DMS 273 treated with DMSO at 0.1 percent for 48 hours (cell line): ENCODE results near the gene MYOZ2.

Experiments used
- DNase-seq: peaks from one replicate; lab custom pipeline; 2025; lab: John Stamatoyannopoulos, UW

The MYOZ2 gene

DNA sequence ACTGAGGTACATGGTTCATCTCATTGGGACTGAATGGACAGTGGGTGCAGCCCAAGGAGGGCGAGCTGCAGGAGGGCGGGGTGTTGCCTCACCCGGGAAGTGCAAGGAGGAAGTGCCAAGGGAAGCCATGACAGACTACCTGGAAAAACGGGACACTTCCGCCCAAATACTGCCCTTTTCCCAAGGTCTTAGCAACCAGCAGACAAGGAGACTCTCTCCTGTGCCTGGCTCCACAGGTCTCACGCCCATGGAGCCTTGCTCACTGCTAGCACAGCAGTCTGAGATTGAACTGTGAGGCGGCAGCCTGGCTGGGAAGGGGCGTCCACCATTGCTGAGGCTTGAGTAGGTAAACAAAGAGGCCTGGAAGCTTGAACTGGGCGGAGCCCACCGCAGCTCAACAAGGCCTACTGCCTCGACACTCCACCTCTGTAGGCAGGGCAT is 62.2 kb downstream of the MYOZ2 start:
- DNase-seq = no peak

DNA sequence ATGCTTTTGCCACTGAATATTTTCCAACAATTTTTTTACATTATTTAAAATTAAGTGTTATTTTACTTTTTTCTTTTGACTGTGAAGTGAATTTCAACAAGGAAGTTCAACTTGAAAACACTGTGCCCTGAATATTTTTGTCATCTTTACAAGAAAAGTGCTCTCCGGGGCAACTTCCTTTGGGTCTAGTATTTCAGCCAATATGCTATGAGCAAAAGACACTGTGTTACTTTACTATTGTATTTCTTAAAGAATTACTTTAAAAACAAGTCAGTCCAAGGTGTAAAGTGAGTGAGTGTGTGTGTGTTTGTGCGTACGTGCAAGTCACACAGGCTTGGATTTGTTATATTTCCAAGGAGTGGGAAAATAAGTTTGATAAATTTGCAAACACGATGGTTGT is 69.3 kb downstream of the MYOZ2 start:
- DNase-seq = no peak

DNA sequence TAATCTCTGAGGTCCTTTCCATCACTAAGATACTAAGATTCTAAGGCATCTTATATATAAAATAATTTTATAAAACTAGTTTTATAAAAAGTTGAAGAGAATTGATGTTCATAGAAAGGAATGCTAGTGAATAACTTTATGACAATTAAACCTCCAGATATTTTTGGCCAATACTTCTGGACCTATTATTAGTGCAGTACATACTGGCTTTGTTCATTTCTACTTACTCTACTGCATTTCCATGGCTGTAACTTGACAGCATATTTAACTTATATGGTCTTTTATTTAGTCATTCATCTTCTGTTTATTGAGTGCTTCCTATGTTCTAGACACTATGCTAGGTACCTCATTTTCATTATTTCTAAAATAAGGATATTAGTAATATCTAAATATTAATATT is 70.1 kb downstream of the MYOZ2 start:
- no peak for DNase-seq

DNA sequence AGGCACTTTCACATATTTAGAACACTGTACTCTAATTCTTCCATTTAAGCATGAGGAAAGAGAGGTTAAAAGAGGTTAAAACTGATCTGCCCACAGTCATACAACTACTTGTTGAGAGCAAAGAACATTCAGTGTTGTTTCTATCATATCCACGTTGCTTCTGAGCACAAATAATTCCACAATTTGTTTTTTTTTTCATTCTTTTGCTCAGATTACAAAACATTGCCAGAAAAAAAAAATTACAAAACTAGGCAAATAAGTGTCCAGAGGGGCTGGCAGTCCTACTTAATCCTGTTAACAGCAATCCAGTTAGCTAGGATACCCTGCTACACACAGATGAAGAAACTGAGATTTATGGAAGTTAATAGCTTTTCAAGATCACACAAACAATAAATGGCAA is 70.5 kb downstream of the MYOZ2 start:
- DNase-seq = no peak

DNA sequence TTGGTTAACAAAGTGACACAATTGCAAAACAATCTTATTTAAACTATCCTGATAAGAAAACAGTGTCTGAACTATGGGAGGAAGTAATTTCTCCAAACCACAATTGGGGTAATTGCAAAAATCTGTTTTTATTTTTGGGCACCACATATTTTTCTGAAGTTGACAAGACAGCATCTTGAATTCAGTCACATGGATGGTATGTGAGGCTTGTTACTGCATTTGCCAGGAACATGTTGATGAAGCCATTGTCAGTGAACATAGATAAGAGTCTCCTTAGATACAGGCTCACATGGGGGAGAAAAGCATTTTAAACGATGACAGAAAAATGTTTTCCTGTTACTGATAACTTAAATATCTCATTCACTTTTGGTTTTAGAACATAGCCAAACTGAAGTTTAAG is 71.4 kb downstream of the MYOZ2 start:
- DNase-seq = no peak

DNA sequence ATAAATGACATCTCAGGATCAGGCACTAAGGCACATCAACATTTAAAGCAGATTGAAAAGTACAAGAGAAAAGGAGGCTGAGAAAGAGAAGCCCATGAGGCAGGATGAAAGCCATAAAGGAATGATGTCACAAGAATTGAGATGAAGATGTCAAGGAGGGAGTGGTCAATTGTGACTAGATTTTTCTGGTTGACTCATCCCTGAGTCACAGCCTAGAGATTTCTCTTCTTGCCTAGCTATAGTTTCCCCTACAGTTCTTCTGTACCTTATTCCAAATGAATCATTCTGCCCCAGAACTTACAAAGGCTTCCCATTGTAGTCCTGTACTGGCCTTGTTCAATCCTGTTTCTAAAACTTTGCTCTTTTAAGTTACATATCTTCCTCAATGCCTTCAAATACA is 73.4 kb downstream of the MYOZ2 start:
- DNase-seq = no peak

DNA sequence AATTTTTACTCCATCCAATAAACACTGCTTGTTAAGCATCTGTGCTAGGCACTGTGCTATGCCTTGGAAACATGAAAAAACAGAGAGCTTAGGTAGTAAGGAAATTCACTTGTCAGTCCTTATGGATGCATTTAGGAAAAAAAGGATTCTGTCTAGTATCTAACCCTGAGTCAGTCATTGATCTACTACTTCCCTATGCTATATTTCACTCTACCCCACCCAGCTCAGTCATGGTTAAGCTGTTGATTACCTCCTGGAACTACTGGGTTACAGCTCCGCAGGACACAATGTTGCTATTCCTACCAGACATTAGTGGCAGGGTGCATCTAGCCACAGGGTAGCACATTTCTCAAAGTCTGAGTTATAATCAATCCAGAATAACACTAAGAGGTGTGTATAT is 74.0 kb downstream of the MYOZ2 start:
- no peak for DNase-seq

DNA sequence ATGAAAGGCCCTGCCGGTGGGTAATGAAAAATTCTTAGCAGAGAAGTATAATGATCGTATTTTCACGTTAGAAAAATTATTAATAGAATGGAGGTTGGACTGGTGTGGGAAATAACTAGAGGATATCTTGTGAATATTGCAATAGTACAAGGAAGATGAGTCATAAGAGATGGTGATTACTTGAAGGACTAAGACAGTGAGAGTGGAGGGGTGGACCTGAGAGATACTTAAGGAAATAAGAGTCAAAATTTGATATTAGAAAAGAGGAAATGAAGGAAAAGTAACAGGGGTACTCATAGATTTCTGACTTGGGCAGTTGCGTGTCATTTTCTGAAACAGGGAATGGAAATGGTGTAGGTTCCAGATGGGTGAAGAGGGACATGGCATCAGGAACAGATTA is 75.1 kb downstream of the MYOZ2 start:
- DNase-seq = no peak

DNA sequence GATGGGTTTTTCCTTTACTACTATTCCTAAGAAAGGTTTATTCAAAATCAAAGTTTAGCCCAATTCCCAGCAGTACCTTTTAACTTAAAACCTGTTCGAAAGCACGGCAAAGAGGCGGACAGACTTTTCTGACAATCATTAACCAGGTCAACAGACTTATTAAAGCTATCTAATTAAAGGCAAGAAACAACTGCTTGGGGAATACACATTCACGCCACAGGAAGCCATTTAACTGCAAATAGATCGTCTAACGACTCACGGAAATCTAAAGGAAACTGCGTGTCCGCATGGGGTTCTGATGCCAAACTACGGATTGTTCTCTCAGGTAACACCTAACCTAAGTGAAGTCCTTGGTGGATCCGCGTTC is 76.2 kb downstream of the MYOZ2 start:
- no peak for DNase-seq

DNA sequence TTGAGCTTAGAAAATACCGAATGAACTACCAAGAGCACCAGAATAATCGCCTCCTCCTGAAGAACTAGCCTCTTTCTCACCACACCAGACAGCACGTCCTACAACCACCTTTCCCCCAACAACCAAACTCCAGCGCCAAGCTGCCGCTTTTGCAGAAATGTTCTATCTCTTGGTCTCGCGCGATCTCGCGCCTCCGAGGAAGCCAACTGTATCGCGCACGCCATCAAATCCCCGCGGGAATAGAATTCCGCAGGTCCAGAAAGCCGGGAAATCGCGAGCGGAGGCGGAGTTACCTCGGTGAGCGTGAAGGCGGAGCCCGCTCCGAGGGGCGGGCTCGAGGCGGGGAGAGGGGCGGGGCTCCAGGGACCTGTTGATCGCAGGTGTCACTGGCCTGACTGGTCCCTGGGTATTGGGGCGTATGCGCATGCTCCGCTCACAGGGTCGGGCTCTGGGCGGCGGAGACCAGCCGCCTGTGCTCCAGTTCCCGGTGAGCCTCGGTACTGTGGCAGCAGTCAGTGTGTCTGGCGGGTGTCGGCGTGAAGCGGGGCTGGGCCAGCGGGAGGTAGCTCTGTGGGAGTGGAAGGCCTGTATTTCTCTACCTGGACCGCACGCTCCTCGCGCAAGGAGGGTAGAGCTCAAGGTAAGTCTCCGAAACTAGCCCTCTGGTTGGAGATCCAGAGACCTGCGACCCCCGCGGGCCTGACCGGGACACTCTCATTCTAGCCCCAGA is 76.8 kb downstream of the MYOZ2 start, which contains the start of gene USP53:
USP53 (plus strand) TSS at position 480 of the 730 bp plus-strand sequence. CDS start 27,047 bp downstream, outside the sequence.
- DNase-seq = peak; percentile 86

DNA sequence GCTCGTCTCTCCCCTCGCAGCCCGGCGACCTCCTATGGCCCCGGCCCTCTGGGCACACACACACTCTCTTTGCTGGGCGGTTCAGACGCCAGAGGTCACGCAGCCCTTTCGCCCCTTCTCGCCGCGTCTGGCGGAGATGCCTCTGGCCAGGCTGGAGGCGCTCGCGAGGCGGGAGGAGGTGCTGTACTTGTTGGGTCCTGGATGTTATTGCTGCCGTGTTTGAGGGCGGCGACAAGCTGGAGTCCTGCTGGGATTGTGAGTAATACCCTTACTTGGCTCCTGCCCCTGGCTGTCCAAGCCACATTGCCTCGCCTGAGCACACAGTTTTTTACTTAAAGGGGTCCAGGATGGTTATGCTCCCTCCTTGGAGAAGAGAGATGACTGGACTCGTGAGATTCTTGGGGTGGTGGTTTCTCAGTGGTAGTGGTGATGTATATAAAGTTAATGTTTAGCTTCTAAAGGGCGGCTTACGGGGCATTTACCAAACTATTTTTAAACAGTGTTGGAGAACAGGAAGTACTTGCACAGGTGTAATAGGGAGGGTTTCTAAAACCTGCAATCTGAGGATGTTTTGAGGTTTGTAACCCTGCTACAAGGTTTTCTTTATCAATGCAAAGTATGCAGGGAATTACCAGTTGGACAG is 77.5 kb downstream of the MYOZ2 start:
- peak; percentile 63 for DNase-seq

DNA sequence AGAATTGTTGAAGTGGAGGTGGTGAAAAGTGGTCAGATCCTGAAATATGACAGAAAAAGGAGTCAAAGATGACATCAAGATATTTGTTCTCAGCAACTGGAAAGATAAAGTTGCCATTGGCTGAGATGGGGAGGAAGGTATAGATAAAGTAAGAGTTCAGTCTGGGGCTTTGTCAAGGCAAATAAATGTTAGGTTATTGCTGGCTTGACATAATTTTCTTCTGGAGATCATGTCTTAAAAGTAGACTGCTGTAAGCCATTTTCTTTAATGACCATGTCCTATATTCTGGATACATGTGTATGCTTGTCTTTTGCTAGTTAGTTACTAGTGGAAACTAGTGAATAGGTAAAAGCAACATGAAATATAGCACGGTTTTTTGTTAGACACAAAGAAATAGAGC is 82.5 kb downstream of the MYOZ2 start:
- DNase-seq = no peak

DNA sequence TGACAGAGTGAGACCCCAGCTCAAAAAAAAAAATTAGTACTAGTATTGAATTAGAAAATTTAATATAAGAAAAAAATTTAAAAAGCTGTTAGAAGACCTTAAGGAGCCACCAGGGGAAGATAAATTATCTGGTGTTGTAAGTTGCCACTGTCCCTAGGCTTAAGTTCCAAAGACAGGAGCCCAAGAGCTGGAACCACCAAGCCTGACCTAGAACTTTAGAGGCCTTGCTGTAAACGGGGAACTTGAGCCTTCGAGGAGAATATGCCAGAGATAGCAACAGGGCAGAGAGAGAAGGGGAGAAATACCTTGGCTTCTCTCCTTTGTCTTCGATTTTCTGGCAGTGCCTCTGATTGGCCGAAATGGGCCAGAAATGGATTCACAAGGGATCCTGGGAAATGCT is 85.8 kb downstream of the MYOZ2 start:
- no peak for DNase-seq

DNA sequence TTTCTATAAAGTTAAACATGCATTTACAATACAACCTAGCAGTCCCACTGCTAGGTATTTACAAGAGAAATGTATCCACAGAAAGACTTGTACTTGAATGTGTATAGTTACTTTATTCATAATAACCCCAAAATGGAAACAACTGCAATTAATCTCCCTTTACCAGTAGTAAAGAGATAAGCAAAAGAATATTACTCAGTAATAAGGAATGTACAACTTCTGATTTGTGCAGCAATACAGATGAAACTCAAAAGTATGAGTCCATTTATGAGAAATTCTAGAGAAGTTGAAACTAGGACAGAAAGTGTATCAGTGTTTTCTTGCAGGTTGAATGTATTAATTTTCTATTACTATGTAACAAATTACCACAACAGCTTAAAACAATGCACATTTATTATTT is 92.1 kb downstream of the MYOZ2 start:
- no peak for DNase-seq

DNA sequence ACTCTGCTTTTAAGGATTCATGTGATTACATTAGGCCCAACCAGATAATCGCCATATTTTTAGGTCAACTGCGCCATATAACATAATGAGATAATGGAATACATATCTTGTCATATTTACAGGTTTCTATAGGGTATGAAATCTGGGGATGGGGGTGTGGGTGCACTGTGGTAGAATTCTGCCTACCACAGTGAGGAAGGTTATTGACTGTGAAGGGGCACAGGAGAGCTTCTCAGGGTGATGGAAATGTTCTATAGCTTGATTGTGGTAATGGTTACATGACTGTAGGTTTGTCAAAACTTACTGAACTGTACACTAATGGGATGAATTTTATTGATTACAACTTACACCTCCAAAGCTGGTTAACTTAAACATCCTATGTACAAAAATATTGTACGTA is 92.8 kb downstream of the MYOZ2 start:
- DNase-seq = no peak

DNA sequence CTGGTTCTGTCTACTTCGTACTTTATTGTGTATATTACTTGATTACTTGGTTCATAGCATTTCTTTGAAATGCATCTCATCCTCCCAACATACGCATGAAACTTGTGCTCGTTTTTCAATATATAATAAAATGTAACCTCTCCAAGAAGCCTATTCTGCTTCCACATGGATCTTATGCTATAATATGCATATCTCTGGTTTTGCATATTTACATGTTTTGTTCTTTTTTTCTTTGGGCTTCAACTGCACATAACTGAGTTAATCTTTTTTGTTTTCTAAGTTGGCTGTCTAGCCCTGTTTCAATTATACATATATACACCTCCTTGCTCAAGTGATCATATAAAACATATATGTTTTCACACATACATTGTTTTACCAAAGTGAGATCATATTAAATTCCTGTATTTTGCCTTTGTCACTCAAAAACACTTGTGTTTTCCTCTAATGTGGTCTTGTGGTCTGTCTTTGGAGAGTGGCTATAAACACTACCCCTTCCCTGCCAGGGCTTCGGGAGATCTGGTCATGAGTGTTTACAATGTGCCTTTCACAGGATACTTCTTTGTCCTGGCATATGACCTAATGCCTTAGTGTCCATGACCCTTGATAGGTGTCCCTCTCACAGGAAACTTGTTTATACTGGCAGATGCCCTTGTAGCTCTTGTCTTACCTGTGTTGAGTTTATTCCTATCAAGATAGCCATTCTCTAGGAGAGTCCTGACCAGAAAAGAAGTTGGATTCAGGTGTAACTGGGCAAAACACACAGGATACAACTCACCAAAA is 94.5 kb downstream of the MYOZ2 start:
- no peak for DNase-seq

DNA sequence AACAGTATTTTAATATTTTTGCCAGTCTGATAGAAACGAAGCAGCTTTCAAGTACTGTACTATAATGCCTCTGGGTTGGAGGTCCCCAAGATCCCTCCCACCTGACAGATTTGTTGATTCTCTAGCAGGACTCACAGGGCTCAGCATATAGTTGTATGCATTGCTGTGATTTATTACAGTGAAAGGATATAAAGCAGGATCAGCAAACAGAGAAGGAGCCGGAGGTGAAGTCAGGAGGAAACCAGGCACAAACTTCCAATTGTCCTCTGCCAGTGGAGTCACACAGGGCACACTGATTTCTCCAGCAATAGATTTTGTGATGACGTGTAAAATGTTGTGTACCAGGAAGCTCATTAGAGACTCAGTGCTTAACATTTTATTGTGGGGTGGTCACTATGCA is 95.9 kb downstream of the MYOZ2 start:
- no peak for DNase-seq

DNA sequence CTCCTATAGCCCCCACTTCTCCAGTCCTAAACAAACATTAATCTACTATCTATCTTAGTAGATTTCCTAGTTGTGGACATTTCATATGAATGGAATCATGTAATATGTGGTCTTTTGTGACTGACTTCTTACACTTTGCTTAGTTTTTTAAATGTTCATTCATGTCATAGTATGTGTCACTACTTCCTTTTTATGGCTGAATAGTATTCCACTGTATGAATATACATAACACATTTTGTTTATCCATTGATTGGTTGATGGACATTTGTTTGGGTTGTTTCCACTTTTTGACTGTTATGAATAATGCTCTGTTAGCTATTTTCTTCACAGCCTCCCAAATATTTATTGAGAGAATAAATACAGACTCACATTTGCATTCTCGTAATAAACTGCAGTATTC is 96.7 kb downstream of the MYOZ2 start:
- DNase-seq = no peak

DNA sequence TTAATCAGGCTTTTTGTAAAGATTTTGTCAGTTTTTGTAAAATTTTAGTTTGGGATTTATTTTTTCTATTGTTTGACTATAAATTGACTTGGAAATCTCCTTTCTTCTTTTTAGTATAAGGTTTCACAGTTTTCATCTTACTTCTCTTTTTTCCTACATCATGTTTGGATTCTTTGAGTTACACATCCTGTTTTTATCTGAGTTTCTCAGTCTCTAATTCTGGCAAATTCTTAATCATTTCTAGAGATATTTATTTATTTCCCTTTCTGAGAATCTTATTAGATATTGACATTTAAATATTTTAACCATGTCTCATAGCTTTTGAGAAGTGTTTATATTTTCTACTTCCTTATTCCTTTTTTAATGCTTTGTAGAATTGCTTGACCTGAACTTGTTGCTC is 97.6 kb downstream of the MYOZ2 start:
- no peak for DNase-seq

DNA sequence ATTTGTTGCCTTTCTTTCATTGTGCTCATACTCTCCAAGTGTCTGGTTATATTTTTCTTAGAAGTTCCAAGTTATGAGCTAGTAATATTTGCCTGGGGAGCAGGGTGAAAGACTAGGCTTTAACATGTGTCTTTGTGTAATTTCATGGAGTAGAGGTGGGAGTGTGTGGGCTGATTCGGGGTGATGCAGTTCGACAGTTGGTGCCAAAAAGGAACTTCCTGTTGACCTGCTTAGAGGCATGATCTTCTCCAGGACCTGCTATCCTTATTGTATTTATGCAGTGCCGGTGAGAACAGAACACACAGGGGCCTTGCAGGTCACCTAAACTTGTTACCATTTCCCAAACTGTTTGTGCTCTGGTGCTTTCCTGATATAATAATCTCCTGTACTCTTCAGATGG is 98.1 kb downstream of the MYOZ2 start:
- no peak for DNase-seq

DNA sequence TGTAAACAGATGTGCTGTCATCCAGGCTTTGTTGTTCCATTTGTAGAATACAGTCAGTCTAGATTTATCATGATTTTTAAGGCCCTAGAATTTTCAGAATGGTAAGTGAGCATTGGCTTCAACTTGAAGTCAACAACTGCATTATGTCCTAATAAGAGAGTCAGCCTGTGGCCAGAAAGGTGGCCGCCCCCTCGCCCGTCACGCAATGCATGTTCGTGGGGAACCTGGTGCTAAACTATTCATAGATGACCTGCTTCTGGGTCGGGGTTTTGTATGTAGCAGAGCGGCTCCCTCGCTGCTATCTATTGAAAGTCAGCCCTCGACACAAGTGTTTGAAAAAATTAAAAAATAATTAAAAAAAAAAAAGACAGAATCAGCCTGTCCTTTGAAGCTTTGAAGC is 101.6 kb downstream of the MYOZ2 start:
- no peak for DNase-seq
